ENCODE data around the gene PCDH7.

DNA sequence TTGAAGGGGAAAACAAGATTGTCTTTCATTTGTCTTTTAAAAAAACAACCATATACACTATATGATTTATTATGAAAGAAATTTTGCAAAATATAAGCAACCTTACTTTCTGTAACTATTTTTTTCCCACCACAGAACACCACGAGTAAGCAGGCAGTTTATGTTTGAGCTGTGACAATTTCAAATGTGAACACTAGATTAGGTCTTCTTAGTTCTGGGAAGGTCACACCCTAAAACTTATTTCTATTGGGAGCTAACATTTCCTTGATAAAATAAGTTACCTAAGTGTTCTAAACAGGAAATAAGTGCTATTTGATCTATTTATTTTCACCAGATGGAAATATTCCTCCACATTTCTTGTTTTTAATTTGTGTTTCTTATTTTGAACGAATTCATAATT lies 50.6 kb downstream of the PCDH7 start:
- TF ChIP-seq, protein P1, sequence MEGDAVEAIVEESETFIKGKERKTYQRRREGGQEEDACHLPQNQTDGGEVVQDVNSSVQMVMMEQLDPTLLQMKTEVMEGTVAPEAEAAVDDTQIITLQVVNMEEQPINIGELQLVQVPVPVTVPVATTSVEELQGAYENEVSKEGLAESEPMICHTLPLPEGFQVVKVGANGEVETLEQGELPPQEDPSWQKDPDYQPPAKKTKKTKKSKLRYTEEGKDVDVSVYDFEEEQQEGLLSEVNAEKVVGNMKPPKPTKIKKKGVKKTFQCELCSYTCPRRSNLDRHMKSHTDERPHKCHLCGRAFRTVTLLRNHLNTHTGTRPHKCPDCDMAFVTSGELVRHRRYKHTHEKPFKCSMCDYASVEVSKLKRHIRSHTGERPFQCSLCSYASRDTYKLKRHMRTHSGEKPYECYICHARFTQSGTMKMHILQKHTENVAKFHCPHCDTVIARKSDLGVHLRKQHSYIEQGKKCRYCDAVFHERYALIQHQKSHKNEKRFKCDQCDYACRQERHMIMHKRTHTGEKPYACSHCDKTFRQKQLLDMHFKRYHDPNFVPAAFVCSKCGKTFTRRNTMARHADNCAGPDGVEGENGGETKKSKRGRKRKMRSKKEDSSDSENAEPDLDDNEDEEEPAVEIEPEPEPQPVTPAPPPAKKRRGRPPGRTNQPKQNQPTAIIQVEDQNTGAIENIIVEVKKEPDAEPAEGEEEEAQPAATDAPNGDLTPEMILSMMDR (IDR thresholded peaks at IDR 0.05), result no peak
- TF ChIP-seq POLR2A (IDR thresholded peaks at IDR 0.05), result no peak
